ENCODE results near the gene DOK1.

DOK1 gene

DNA sequence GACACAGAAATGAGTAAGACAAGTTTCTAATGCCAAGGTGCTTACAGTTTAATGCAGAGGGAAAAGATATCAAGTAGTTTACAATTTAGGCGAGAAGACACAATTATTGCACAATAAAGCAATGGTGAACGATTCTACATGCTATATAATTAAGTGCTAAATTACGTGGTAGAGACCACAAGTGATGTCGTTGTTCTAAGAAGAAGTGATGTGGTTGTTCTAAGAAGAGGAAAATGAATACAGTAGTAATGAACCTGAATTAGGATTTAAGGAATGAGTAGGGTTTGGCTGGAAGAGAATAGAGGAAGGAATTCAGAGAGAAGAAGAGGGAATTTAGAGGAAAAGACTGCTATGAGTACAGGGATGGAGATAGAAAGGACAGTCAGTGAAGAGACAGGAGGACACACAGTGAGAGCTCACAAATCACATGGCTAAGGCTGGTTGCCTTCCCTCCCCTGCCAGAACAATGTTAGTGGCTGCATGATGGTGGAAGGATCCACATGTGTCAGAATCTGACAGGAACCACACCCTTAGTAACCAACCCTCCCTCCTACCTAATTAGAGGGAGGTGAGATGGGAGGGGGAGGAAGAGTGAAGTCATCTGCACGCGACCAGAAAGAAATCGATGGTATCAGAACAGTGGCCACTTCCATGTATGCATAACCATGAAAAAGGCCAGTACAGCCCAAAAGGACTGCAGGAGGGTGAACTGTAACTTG is 48.9 kb downstream of the DOK1 start:
- DNase-seq (ENCODE audit: low read depth): no peak

DNA sequence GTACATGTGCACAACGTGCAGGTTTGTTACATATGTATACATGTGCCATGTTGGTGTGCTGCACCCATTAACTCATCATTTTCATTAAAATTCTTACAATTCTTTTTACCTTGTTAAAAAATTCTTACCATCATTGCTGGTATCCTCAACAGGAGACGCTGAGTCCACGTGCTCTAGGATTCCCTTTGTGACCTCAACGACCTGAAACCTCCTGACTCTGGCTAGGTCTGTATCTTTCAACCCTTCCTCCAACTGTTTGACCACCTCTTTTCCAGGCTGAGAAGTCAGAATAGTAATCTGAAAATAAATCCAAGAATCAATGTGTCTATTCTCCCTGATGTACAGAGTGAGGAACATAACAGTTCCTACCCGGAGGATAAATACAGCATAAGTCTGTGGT is 52.4 kb downstream of the DOK1 start:
- DNase-seq (ENCODE audit: low read depth): no peak

All from iris pigment epithelial cell (primary cell).